ENCODE measurements around the gene EPHB2. TPM values are rescaled to one million over a fixed set of nuclear protein-coding genes. Genes with fewer than 3 reads are reported as not detected.

Gene EPHB2
- total RNA-seq, 1 donor, result 24.9 TPM

- no peak for TF ChIP-seq CTCF (IDR thresholded peaks at IDR 0.05; ENCODE audit: insufficient read depth, low read length)
- no peak for DNase-seq (ENCODE audit: low read depth)
- no peak overlapping the region for H3K4me3 ChIP-seq (ENCODE audit: low read depth, low read length)
These were observed 249.1 kb downstream of the EPHB2 start for GRCh38 chr1:22959545-22960360.

GRCh38 chr1:22962558-22962957 lies 251.9 kb downstream of the EPHB2 start:
- H3K4me3 ChIP-seq (ENCODE audit: low read depth, low read length), result no peak overlapping the region
- no peak for TF ChIP-seq CTCF (IDR thresholded peaks at IDR 0.05; ENCODE audit: insufficient read depth, low read length)
- no peak for DNase-seq (ENCODE audit: low read depth)

DNA sequence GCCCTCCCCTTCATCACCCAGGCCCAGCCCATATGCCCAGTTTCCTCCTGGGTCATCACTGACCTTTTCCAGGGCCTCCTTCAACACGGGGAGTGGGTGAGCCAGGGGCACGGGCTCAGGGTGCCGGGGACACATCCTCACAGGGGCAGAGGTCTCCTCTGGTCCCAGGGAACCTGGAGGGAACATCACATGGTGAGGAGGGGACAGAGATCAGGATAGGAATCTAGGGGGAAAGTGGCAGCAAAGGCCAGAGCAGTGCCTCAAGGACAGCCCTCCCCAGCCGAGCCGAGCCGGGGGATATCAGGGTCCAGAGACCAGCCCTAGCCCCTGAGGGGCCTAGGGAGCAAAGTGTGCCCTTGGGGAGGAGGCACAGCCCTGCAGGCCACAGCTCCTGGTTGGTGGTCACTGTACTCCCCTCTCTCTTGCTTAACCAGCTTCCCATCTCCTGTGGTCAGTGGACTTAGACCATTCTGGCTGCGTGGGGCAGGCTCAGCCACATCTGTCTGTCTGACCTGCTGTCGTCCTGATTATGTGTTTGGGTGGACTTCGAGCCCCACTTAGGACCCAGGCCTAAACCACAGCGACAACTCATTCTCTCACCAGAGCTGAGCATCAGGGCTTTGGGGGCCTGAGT lies 252.5 kb downstream of the EPHB2 start:
- no peak for DNase-seq (ENCODE audit: low read depth)
- no peak overlapping the region for H3K4me3 ChIP-seq (ENCODE audit: low read depth, low read length)
- TF ChIP-seq CTCF (IDR thresholded peaks at IDR 0.05; ENCODE audit: insufficient read depth, low read length), result no peak

- no peak for TF ChIP-seq CTCF (IDR thresholded peaks at IDR 0.05; ENCODE audit: insufficient read depth, low read length)
- DNase-seq (ENCODE audit: low read depth), result no peak
These were observed 255.7 kb downstream of the EPHB2 start for GRCh38 chr1:22966309-22966708.

DNA sequence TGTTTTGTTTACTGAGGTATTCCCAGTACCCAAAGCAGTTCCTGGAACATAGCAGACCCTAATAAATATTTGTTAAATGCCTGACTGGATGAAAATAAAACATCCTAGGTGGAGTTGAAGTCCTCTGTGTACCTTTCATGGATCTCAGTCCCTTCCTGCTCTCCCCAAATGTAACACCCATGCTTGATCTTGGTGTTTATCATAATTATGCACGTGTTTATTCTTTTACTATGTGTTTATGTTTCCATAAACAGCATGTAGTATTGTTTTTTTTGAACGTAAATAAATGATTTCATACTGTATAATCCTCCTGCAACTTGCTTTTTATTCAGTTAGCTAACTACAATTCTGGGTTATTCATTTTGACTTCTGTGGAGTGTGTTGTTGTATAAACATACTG lies 257.2 kb downstream of the EPHB2 start:
- no peak for TF ChIP-seq CTCF (IDR thresholded peaks at IDR 0.05; ENCODE audit: insufficient read depth, low read length)
- DNase-seq (ENCODE audit: low read depth), result no peak
- no peak overlapping the region for H3K4me3 ChIP-seq (ENCODE audit: low read depth, low read length)

More at GRCh38 chr1:22966309-22966708, 255.7 kb downstream of the EPHB2 start:
- no peak overlapping the region for H3K4me3 ChIP-seq (ENCODE audit: low read depth, low read length)

DNA sequence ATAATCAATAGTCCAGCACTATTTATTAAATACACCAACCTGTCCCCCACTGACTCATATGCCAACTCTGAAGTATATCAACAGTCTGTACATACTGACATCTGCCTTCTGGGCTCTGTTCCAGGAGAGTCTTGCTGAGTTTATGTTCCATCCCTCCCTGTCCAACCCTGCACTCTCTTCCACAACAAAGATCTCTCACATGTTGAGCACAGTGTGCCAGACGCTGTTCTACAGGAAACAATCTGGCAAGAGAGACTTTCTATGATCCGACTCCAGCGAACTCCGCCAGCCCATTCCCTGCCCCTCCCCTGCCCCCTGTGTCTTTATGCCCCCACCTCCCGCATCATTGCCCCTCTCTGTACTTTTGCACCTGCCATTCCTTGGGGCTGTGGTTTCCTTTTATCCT lies 258.7 kb downstream of the EPHB2 start:
- no peak for TF ChIP-seq CTCF (IDR thresholded peaks at IDR 0.05; ENCODE audit: insufficient read depth, low read length)
- H3K4me3 ChIP-seq (ENCODE audit: low read depth, low read length), result no peak overlapping the region
- DNase-seq (ENCODE audit: low read depth), result peak; percentile 72
